Fibroblast of skin of right quadriceps (primary cell): Measurements from ENCODE around the gene RPS3.

Experiments
- DNase-seq: peaks from one replicate; pipeline ENCODE4 v3.0.0-alpha.2; 2013

Gene RPS3

GRCh38 chr11:75436806-75437205 is 37.5 kb downstream of the RPS3 start:
- no peak for DNase-seq

GRCh38 chr11:75437966-75438659 is 38.8 kb downstream of the RPS3 start:
- DNase-seq, result no peak

- no peak for DNase-seq
Observed at GRCh38 chr11:75439026-75439425, 39.7 kb downstream of the RPS3 start.

GRCh38 chr11:75439495-75440120 is 40.3 kb downstream of the RPS3 start:
- DNase-seq, result no peak

- DNase-seq, result no peak
Observed at GRCh38 chr11:75440960-75441803, 41.9 kb downstream of the RPS3 start.

- DNase-seq, result no peak
Observed at GRCh38 chr11:75441804-75442132, 42.5 kb downstream of the RPS3 start.

- DNase-seq, result no peak
Observed at GRCh38 chr11:75442161-75442885, 43.0 kb downstream of the RPS3 start.

GRCh38 chr11:75443043-75443442 is 43.7 kb downstream of the RPS3 start:
- no peak for DNase-seq

GRCh38 chr11:75445315-75445953 is 46.1 kb downstream of the RPS3 start:
- peak; percentile 51 for DNase-seq

GRCh38 chr11:75447415-75447814 is 48.1 kb downstream of the RPS3 start:
- DNase-seq, result no peak

GRCh38 chr11:75449271-75449670 is 50.0 kb downstream of the RPS3 start:
- no peak for DNase-seq

GRCh38 chr11:75449776-75450175 is 50.5 kb downstream of the RPS3 start:
- no peak for DNase-seq

- DNase-seq, result no peak
Observed at GRCh38 chr11:75450236-75450635, 50.9 kb downstream of the RPS3 start.

GRCh38 chr11:75450826-75451821 is 51.8 kb downstream of the RPS3 start:
- no peak for DNase-seq

- peak; percentile 79 for DNase-seq
Observed at GRCh38 chr11:75453916-75454655, 54.8 kb downstream of the RPS3 start.

GRCh38 chr11:75454987-75455386 is 55.7 kb downstream of the RPS3 start:
- DNase-seq, result no peak
